NOMO-1 treated with DMSO at 0.1 percent for 48 hours (cell line): Measurements from ENCODE around the gene SST.

Experiments used
- DNase-seq: peaks from one replicate; lab custom pipeline; 2025; ENCODE audit not compliant: unreplicated experiment; lab: John Stamatoyannopoulos, UW

The SST gene

DNA sequence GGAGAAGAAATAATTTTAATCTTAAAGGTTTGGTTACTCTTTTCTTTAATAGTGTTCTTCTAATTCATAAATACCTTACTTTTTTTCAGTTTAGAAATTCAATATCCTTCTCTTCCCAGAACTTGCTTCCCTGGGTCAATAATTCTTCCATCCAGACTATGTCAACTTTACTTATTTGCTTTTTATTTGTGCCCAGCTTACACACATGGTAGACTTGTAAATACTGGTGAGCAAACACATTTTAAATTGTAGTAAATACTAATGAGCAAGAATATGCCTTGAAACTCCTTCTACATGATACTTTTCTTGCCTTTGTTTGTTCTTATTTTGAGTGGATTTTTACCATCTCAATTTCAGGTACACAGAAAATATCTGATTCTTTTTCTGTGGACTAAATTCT, 33.7 kb downstream of the SST start:
- DNase-seq = no peak

DNA sequence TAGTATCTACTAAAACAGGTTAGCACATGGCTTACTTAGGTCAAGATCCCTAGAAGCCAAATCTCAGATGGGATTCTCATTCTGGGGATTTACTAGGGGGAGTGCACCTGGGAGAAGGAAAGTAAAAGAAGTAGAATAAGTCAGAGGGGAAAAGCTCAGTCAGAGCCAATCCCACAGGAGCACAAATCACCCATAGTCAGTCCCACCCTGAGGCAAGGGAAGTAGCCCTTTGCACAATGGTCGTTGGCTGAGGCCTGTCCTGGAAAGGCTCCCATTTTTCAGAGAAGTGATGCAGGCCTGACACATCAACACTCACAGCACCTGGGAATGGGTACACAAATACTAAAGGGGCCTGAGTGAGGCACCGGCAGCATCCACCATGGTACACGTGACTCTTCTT, 39.8 kb downstream of the SST start:
- no peak for DNase-seq

DNA sequence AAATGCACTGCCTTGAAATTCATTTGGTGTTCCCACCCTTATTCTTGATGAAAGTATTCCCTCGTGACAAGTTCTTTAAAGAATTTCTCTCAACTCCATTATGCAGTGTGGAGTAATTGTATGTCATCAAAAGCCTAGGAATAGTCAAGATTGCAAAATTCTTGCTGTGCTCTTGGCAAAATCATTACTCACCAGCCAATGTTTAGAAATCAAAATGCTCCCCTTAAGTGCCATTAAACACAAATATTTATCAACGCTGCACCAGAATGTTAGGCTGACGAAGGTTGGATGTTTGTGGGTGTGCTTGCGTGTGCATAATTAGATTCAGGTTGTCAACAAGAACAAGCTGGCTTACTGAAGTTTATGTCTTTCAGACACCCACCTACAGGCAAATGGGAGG, 40.5 kb downstream of the SST start:
- DNase-seq = no peak

DNA sequence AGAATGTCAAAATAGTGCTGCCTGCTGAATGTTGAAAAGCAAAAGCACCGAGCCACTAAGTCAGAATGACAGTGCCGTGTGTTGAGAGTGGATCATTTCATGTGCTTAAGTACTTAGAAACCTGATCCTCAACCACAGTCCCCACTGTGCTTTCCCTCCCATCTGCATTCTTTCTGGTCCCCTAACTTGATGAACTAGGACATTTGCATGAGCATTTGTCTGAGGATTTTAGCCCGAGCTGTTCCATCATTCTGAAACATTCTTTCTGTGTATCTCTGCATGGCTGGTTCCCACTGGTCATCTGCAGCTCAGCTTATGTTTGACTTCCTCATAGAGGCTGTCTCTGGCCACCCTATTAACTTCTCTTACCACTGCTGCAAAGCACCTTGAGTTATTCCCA, 42.0 kb downstream of the SST start:
- DNase-seq = no peak

DNA sequence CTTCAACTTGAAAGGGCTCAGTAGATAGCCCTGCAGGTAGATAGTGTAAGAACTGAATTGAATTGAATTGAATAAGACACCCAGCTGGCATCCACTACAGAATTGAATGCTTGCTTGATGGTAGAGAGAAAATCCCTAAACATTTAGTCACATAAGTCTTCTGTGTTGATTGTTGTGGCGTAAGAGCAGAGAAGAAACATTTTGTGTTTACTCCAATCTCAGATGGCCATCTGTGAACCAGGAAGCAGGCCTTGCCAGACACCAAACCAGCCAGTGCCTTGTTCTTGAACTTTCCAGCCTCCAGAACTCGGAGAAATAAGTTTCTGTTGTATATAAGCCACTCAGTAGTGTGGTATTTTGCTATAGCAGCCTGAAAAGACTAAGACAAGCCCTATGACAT, 43.6 kb downstream of the SST start:
- no peak for DNase-seq

DNA sequence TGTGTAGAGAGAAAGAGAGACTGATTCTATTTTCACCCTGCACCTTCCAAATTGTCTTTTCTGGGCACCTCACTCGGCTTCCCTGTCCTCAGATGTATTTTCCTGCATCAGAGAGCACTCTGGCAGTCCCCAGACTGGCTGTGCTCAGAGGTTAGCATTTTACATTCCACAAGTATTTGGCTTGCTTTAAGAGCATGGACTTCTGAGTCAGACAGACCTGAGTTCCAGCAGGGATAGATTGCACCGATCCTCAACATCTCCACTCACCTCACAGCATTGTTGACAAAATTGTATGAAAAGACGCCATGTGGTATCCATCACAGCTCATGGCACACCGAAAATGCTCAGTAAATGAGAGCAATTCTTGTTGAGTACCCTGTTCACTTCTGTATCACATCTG, 45.6 kb downstream of the SST start:
- DNase-seq = no peak

DNA sequence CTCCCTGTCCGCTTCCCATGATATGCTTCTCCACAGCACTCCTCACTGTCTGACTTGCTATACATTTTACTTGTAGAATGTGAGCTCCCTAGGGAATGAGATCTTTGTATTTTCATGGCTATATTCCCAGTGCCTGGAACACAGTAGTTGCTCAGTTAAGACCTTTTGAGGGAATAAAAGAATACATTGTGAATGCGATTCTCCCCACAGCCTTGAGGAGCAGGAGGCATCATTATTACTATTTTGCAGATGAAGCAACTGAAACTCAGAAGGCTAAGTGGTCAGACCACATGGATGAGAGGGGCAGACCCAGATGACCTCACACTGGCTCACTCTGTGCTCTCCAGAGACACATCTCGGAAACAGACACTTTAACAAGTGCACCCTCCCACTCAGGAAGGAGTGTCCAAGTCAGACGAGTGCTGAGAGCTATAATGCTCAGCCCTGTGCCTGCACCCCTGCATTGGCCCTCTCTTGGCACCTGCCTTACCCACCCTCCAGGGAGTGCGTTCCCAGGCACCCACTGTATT, 46.8 kb downstream of the SST start:
- DNase-seq = no peak

DNA sequence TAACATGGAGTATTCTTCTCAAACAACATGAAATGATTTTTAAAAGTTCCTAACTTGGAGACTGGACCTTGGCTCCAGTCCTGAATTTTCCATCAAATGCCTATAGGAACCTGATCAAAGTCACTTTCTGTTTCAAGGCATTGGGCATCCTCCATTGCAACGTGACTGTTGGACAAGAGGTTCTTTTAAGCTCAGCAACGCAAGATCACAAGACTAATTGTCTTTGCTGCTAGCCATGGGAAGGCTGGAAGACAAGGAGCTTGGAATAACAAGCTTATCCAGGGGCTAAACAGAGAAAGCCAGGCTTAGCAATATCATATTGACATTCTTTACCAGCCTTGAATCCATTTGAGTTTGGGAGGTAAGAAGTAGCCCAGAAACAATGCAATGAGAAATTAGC, 48.3 kb downstream of the SST start:
- DNase-seq = no peak

DNA sequence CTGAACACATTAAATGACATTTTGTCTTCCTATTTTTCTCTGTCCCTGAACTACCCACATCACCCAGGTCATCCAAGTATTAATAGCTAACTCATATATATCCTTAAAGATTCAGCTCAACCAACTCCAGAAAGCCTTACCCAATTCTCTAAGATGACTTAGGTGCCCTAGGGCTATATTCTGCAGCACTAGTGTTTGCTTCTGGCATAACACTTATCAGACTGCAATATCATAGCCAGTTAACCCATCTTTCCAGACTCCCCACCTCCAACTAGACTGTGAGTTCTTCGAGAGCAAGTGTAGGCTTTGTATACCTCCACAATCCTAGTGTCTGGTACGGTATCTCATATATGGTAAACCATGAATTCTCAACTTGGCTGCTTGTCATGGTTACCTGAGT, 50.7 kb downstream of the SST start:
- no peak for DNase-seq
